Measurements from ENCODE around the gene SIPA1L3. TPM values are rescaled to one million over a fixed set of nuclear protein-coding genes. Genes with fewer than 3 reads are reported as not detected.

SIPA1L3 gene
- total and polyA plus RNA-seq, 4 donors = 9.6 to 50.5 (median 27.6) TPM

GRCh38 chr19:38022791-38023670 lies 116.0 kb downstream of the SIPA1L3 start:
- H3K27ac ChIP-seq (ENCODE audit: low read depth in 1 of 2, low read length in 1 of 2) = peak overlapping the region in 1 of 2 donors; percentile 15
- no peak overlapping the region for H3K4me3 ChIP-seq
- DNase-seq = no peak
- TF ChIP-seq CTCF (IDR thresholded peaks at IDR 0.05; ENCODE audit: control extremely low read depth, extremely low read depth) = no peak
- no peak for ATAC-seq (ENCODE audit: insufficient read depth, low FRiP score)
- H3K36me3 ChIP-seq (ENCODE audit: control insufficient read depth in 4 of 4, insufficient read depth in 4 of 4, low read length in 4 of 4) = no peaks in the 10 kb centered on the region
- 42 to 61% methylated on average over 13 of the region's 13 CpGs for WGBS, 2 donors
- H3K4me1 ChIP-seq (ENCODE audit: control insufficient read depth in 5 of 5, insufficient read depth in 5 of 5, low read length in 5 of 5) = peaks cover 0 to 23% (median 4%) of the 10 kb centered on the region in 5 donors
- no peaks in the 10 kb centered on the region for H3K9me3 ChIP-seq (ENCODE audit: control insufficient read depth in 4 of 4, insufficient read depth in 3 of 4, low read length in 3 of 4)
- peak overlapping the region in 1 of 2 donors; percentile 19 for H3K9ac ChIP-seq (ENCODE audit: insufficient read depth in 1 of 2, low read length in 2 of 2)
- H3K27me3 ChIP-seq (ENCODE audit: control insufficient read depth in 3 of 3, insufficient read depth in 3 of 3, low read length in 2 of 3) = no peaks in the 10 kb centered on the region

GRCh38 chr19:38023671-38024541 lies 116.9 kb downstream of the SIPA1L3 start:
- ATAC-seq (ENCODE audit: insufficient read depth, low FRiP score) = no peak
- Histone ChIP-seq H3K4me1 (ENCODE audit: control insufficient read depth in 5 of 5, insufficient read depth in 5 of 5, low read length in 5 of 5) (peaks cover 0 to 26% (median 4%) of the 10 kb centered on the region in 5 donors), H3K36me3 (ENCODE audit: control insufficient read depth in 4 of 4, insufficient read depth in 4 of 4, low read length in 4 of 4) (no peaks in the 10 kb centered on the region), H3K27ac (ENCODE audit: low read depth in 1 of 2, low read length in 1 of 2) (peak overlapping the region in 1 of 2 donors; percentile 7), H3K27me3 (ENCODE audit: control insufficient read depth in 3 of 3, insufficient read depth in 3 of 3, low read length in 2 of 3) (no peaks in the 10 kb centered on the region), H3K4me3 (no peak overlapping the region), H3K9ac (ENCODE audit: insufficient read depth in 1 of 2, low read length in 2 of 2) (peak overlapping the region in 1 of 2 donors; percentile 19), H3K9me3 (ENCODE audit: control insufficient read depth in 4 of 4, insufficient read depth in 3 of 4, low read length in 3 of 4) (no peaks in the 10 kb centered on the region)
- DNase-seq = no peak
- TF ChIP-seq CTCF (IDR thresholded peaks at IDR 0.05; ENCODE audit: control extremely low read depth, extremely low read depth) = no peak
- WGBS, 2 donors = 62 to 63% methylated on average over 12 of the region's 12 CpGs

- Histone ChIP-seq H3K27ac (ENCODE audit: low read depth in 1 of 2, low read length in 1 of 2) (peak overlapping the region in 1 of 2 donors; percentile 26), H3K9ac (ENCODE audit: insufficient read depth in 1 of 2, low read length in 2 of 2) (no peak overlapping the region), H3K9me3 (ENCODE audit: control insufficient read depth in 4 of 4, insufficient read depth in 3 of 4, low read length in 3 of 4) (no peaks in the 10 kb centered on the region), H3K4me1 (ENCODE audit: control insufficient read depth in 5 of 5, insufficient read depth in 5 of 5, low read length in 5 of 5) (peaks cover 0 to 18% (median 4%) of the 10 kb centered on the region in 5 donors), H3K27me3 (ENCODE audit: control insufficient read depth in 3 of 3, insufficient read depth in 3 of 3, low read length in 2 of 3) (no peaks in the 10 kb centered on the region), H3K4me3 (no peak overlapping the region), H3K36me3 (ENCODE audit: control insufficient read depth in 4 of 4, insufficient read depth in 4 of 4, low read length in 4 of 4) (peaks cover 0 to 3% (median 0%) of the 10 kb centered on the region in 4 donors)
- no peak for TF ChIP-seq CTCF (IDR thresholded peaks at IDR 0.05; ENCODE audit: control extremely low read depth, extremely low read depth)
- 68 to 74% methylated on average over 22 of the region's 22 CpGs for WGBS, 2 donors
- ATAC-seq (ENCODE audit: insufficient read depth, low FRiP score) (no peak), DNase-seq (no peak)
Measured at GRCh38 chr19:38024992-38025908, 118.2 kb downstream of the SIPA1L3 start.

Measured in lung (tissue), 12 donors.